SJSA1 (cell line): ENCODE results near the gene COL19A1. TPM values are rescaled to one million over a fixed set of nuclear protein-coding genes. Genes with fewer than 3 reads are reported as not detected.

Experiments
- DNase-seq, 2 experiments: peaks; one replicate each; pipeline ENCODE4 v3.0.0-alpha.2; 2015 to 2020; ENCODE audit warnings: low spot score in 2 of 2, low read depth in 1 of 2
- H3K27ac ChIP-seq: fragments of 250-450 bp; sonication (Bioruptor Pico); 2 replicates; pipeline ENCODE4 v1.5.1; 2020; ENCODE audit warnings: mild to moderate bottlenecking, moderate library complexity
- H3K27me3 ChIP-seq: fragments of 250-450 bp; sonication (Bioruptor Pico); replicated peaks from 2 replicates; pipeline ENCODE4 v1.5.1; 2020; ENCODE audit warnings: mild to moderate bottlenecking, moderate library complexity
- H3K36me3 ChIP-seq: fragments of 250-450 bp; sonication (Bioruptor Pico); 2 replicates; pipeline ENCODE4 v1.5.1; 2020; ENCODE audit warnings: mild to moderate bottlenecking
- H3K4me1 ChIP-seq: fragments of 250-450 bp; sonication (Bioruptor Pico); replicated peaks from 2 replicates; pipeline ENCODE4 v1.6.1; 2021; ENCODE audit warnings: mild to moderate bottlenecking
- H3K4me3 ChIP-seq: fragments of 250-450 bp; sonication (Bioruptor Pico); 2 replicates; pipeline ENCODE4 v1.5.1; 2020; ENCODE audit warnings: mild to moderate bottlenecking
- H3K9me3 ChIP-seq: fragments of 250-450 bp; sonication (Bioruptor Pico); replicated peaks from 2 replicates; pipeline ENCODE4 v1.5.1; 2020; ENCODE audit warnings: mild to moderate bottlenecking
- total RNA-seq: library from RNA; depleted of rRNA; stranded (reverse); fragments of >200 nt; shearing (Covaris generic); gene quantifications from 2 replicates; pipeline ENCODE4 v1.2.3, GENCODE V29; 2014

Gene COL19A1
- total RNA-seq, 1 experiment from 2014 or later = not detected

GRCh38 chr6:70222439-70222749 is 356.0 kb downstream of the COL19A1 start:
- Histone ChIP-seq H3K9me3 (no peaks in the 10 kb centered on the region), H3K4me3 (no peak overlapping the region), H3K4me1 (no peaks in the 10 kb centered on the region), H3K36me3 (no peaks in the 10 kb centered on the region), H3K27ac (no peak overlapping the region), H3K27me3 (no peaks in the 10 kb centered on the region)
- DNase-seq = no peak

- Histone ChIP-seq H3K27ac (no peak overlapping the region), H3K27me3 (no peaks in the 10 kb centered on the region), H3K9me3 (no peaks in the 10 kb centered on the region), H3K36me3 (no peaks in the 10 kb centered on the region), H3K4me3 (no peak overlapping the region), H3K4me1 (no peaks in the 10 kb centered on the region)
- DNase-seq = no peak
These were observed 358.7 kb downstream of the COL19A1 start for GRCh38 chr6:70225055-70225454.

GRCh38 chr6:70231311-70231710 is 365.0 kb downstream of the COL19A1 start:
- Histone ChIP-seq H3K9me3 (no peaks in the 10 kb centered on the region), H3K4me3 (no peak overlapping the region), H3K4me1 (no peaks in the 10 kb centered on the region), H3K27ac (no peak overlapping the region), H3K27me3 (no peaks in the 10 kb centered on the region), H3K36me3 (no peaks in the 10 kb centered on the region)
- no peak for DNase-seq

GRCh38 chr6:70234561-70235236 is 368.3 kb downstream of the COL19A1 start:
- Histone ChIP-seq H3K36me3 (no peaks in the 10 kb centered on the region), H3K27me3 (no peaks in the 10 kb centered on the region), H3K4me3 (no peak overlapping the region), H3K9me3 (no peaks in the 10 kb centered on the region), H3K4me1 (no peaks in the 10 kb centered on the region), H3K27ac (no peak overlapping the region)
- DNase-seq = no peak

- Histone ChIP-seq H3K36me3 (no peaks in the 10 kb centered on the region), H3K4me1 (no peaks in the 10 kb centered on the region), H3K27ac (no peak overlapping the region), H3K9me3 (no peaks in the 10 kb centered on the region), H3K27me3 (no peaks in the 10 kb centered on the region), H3K4me3 (no peak overlapping the region)
- DNase-seq = no peak
These were observed 370.0 kb downstream of the COL19A1 start for GRCh38 chr6:70236343-70236742.

GRCh38 chr6:70241031-70241430 is 374.7 kb downstream of the COL19A1 start:
- DNase-seq = no peak

GRCh38 chr6:70241991-70242420 is 375.6 kb downstream of the COL19A1 start:
- no peaks in the 10 kb centered on the region for H3K9me3 ChIP-seq
- no peak for DNase-seq
- H3K36me3 ChIP-seq = no peaks in the 10 kb centered on the region
- no peaks in the 10 kb centered on the region for H3K4me1 ChIP-seq
- no peak overlapping the region for H3K27ac ChIP-seq
- no peaks in the 10 kb centered on the region for H3K27me3 ChIP-seq
- no peak overlapping the region for H3K4me3 ChIP-seq

More at GRCh38 chr6:70241031-70241430, 374.7 kb downstream of the COL19A1 start:
- H3K4me1 ChIP-seq = no peaks in the 10 kb centered on the region
- H3K36me3 ChIP-seq = no peaks in the 10 kb centered on the region
- no peak overlapping the region for H3K27ac ChIP-seq
- H3K27me3 ChIP-seq = no peaks in the 10 kb centered on the region
- no peak overlapping the region for H3K4me3 ChIP-seq
- H3K9me3 ChIP-seq = no peaks in the 10 kb centered on the region

DNA sequence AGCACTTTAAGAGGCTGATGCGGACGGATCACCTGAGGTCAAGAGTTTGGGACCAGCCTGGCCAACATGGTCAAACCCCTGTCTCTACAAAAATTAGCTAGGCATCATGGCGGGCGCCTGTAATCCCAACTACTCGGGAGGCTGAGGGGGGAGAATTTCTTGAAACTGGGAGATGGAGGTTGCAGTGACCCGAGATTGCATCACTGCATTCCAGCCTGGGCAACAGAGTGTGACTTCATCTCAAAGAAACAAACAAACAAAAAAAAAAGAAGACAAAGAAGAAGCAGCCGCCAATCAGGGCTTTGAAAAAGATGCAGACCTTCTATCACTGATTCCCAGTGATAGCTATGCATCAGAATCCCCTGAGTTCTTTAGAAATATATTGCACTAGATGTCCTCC is 379.8 kb downstream of the COL19A1 start:
- no peak for DNase-seq
- no peak overlapping the region for H3K27ac ChIP-seq
- H3K27me3 ChIP-seq = no peaks in the 10 kb centered on the region
- no peaks in the 10 kb centered on the region for H3K4me1 ChIP-seq
- H3K36me3 ChIP-seq = no peaks in the 10 kb centered on the region
- no peaks in the 10 kb centered on the region for H3K9me3 ChIP-seq
- no peak overlapping the region for H3K4me3 ChIP-seq

GRCh38 chr6:70252604-70253003 is 386.2 kb downstream of the COL19A1 start:
- H3K4me1 ChIP-seq = no peaks in the 10 kb centered on the region
- no peak for DNase-seq
- H3K27me3 ChIP-seq = no peaks in the 10 kb centered on the region
- H3K36me3 ChIP-seq = no peaks in the 10 kb centered on the region
- H3K9me3 ChIP-seq = no peaks in the 10 kb centered on the region
- H3K4me3 ChIP-seq = no peak overlapping the region
- H3K27ac ChIP-seq = no peak overlapping the region

- no peaks in the 10 kb centered on the region for H3K27me3 ChIP-seq
- H3K27ac ChIP-seq = no peak overlapping the region
- no peaks in the 10 kb centered on the region for H3K4me1 ChIP-seq
- no peaks in the 10 kb centered on the region for H3K36me3 ChIP-seq
- H3K9me3 ChIP-seq = no peaks in the 10 kb centered on the region
- H3K4me3 ChIP-seq = no peak overlapping the region
- no peak for DNase-seq
These were observed 387.6 kb downstream of the COL19A1 start for GRCh38 chr6:70253923-70254322.

DNA sequence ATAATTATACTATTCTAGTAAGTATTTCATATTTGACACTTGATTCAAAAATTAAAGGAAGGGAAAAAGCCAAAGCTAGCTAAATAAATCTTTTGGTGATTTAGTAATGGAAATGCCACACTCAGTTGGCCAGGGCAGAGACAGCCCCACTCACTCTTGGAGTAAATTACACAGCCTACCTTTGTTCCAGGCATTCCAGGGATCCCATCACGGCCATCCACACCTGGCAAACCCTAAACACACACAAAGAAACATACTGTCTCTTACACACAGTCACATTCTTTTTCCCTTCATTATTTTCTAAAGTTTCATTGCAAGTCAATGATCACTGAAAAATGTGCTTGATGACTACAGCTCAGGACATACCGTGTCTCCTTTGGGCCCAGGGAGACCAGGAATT is 388.4 kb downstream of the COL19A1 start:
- Histone ChIP-seq H3K4me3 (no peak overlapping the region), H3K4me1 (no peaks in the 10 kb centered on the region)
- no peak for DNase-seq

DNA sequence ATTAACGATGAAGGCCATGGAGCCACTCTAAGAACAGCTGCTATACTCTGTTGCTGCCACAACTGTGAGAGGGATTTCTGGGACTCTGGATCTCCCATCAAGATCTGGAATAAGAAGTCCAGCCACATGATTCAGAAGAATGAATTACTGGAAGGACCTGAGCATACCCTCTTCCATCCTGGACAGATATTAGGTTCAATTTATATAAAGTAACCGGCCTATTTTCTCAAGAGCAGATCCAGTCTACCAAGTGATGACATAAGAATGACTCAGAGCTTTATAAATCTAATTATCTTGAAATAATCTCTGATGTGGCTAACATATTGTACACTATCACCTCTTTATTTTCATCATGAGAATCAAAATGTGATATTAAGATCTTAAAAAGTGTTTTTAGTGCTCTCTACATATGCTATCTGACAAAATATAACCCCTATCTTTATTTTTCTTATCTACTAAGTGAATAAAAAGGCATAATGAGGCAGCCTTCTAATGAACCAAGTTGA is 391.5 kb downstream of the COL19A1 start:
- Histone ChIP-seq H3K9me3 (no peaks in the 10 kb centered on the region), H3K36me3 (no peaks in the 10 kb centered on the region), H3K27me3 (no peaks in the 10 kb centered on the region), H3K4me1 (no peaks in the 10 kb centered on the region), H3K27ac (no peak overlapping the region), H3K4me3 (no peak overlapping the region)
- no peak for DNase-seq

More for the DNA sequence above, 388.4 kb downstream of the COL19A1 start:
- Histone ChIP-seq H3K36me3 (no peaks in the 10 kb centered on the region), H3K27ac (no peak overlapping the region), H3K9me3 (no peaks in the 10 kb centered on the region), H3K27me3 (no peaks in the 10 kb centered on the region)

- Histone ChIP-seq H3K9me3 (no peaks in the 10 kb centered on the region), H3K4me1 (no peaks in the 10 kb centered on the region), H3K27ac (no peak overlapping the region), H3K4me3 (no peak overlapping the region), H3K36me3 (no peaks in the 10 kb centered on the region), H3K27me3 (no peaks in the 10 kb centered on the region)
- no peak for DNase-seq
These were observed 392.1 kb downstream of the COL19A1 start for GRCh38 chr6:70258483-70258882.
